Measurements from ENCODE around the gene ABHD3.

- TF ChIP-seq, protein P1, sequence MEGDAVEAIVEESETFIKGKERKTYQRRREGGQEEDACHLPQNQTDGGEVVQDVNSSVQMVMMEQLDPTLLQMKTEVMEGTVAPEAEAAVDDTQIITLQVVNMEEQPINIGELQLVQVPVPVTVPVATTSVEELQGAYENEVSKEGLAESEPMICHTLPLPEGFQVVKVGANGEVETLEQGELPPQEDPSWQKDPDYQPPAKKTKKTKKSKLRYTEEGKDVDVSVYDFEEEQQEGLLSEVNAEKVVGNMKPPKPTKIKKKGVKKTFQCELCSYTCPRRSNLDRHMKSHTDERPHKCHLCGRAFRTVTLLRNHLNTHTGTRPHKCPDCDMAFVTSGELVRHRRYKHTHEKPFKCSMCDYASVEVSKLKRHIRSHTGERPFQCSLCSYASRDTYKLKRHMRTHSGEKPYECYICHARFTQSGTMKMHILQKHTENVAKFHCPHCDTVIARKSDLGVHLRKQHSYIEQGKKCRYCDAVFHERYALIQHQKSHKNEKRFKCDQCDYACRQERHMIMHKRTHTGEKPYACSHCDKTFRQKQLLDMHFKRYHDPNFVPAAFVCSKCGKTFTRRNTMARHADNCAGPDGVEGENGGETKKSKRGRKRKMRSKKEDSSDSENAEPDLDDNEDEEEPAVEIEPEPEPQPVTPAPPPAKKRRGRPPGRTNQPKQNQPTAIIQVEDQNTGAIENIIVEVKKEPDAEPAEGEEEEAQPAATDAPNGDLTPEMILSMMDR (IDR thresholded peaks at IDR 0.05) = no peak
- TF ChIP-seq POLR2A (IDR thresholded peaks at IDR 0.05) = no peak
- TF ChIP-seq EP300 (IDR thresholded peaks at IDR 0.05) = no peak
- TF ChIP-seq POLR2AphosphoS5 (IDR thresholded peaks at IDR 0.05) = no peak
Measured at GRCh38 chr18:21680161-21680560, 24.4 kb downstream of the ABHD3 start.
